Measurements from ENCODE around the gene CCNJL. TPM values are rescaled to one million over a fixed set of nuclear protein-coding genes. Genes with fewer than 3 reads are reported as not detected.
A peak's percentile ranks its signal among the peaks of the same experiment; 100 is the strongest.
"Not testable (repeated sequence)": the region's sequence is repeated elsewhere in the genome, so short reads cannot be mapped to it uniquely, and the experiment has no call there.

Gene CCNJL
- total RNA-seq, 1 donor from 2014 or later, result 3.3 TPM

DNA sequence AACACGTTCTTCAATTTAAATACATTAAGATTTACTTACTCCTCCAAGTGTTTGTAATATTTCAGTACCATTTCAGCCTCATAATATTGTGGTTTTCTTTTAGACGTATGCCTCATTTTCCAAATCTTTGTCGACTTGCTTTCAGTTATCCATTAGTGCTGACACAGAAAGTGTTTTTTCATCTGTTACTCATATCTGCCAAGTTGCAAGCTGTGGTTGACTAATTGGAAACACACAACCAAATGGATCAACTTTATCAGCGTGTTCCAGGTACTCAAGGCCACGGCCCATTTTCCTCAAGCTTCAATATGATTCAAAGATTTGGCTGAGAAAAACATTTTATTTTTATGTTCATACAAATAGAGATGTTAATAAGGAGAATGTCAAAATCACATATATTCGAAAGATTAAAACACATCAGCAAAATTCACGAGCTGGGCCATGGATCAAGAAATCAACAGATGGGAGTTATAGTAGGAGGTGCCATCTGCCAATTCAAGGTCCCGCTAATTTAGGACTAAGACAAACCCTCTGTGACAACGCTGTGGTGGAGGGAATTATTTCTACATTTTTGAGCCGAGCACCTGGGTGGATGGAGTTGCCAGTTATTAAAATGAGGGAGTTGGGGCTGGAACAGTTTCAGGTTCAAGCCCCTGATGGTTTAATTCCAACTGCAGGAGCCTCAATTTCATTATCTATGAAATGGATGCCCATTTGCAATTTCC lies 27.2 kb upstream of the CCNJL start:
- intact Hi-C loops (cut with DNase I), result loop anchor here (5.0 kb wide), 1 partner anchor 142 kb away; no protein-coding TSS in a partner anchor
- ATAC-seq (no peak), DNase-seq (ENCODE audit: low spot score) (no peak)

DNA sequence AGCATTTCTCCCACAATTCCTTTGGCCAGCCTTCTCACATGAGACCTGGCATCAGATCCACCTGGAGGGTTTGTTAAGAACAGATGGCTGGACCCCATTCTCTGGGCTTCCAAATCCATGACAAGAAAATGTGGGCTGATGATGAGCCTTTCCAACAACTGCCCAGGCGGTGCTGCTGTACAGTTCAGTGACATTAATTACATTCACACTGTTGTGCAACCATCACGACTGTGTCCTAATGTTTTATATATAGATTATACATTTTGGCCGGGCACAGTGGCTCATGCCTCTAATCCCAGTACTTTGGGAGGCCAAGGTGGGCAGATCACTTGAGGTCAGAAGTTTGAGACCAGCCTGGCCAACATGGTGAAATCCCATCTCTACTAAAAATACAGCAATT lies 22.4 kb upstream of the CCNJL start:
- intact Hi-C loops (cut with DNase I); ATAC-seq; DNase-seq (ENCODE audit: low spot score): not testable (repeated sequence)

DNA sequence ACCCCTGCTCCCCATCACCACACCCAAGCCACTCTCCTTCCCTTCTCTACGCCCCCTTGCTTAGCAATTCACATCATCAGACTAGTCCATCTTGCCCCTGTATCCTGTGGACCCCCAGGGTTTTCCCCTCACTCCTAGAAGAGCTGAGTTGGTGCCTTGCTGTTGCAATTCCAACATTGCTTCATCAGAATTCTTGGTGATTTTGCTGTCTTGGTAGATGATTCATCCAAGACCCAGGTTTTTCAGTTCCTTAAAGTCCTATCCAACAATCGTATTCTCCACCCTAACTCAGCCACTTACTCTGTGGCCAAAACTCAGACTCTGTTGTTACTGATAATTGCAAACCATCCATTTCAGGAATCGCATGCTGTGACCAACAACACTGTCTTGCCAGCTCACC lies 21.4 kb upstream of the CCNJL start:
- no peak for DNase-seq (ENCODE audit: low spot score)
- intact Hi-C loops (cut with DNase I), result no loop called here
- ATAC-seq, result no peak

DNA sequence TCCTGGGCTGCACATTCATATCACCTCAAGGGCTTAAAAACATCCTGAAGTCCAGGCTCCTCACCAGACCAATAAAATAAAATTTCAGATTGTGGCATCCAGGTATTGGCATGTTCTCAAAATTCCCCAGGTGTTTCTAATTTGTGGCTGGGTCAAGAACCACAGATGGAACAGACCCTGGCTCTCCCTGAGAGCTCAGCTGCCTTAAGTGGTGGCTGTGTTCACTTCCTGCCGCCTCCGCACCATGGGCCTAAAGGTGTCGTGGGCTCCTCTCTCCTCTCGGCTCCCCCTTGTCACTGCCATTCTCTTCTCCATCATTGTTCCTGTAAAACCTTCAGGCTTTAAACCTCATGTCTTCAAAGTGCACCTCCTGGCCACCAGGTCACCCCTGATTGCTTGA lies 17.8 kb upstream of the CCNJL start:
- DNase-seq (ENCODE audit: low spot score), result no peak
- intact Hi-C loops (cut with DNase I), result no loop called here
- no peak for ATAC-seq

DNA sequence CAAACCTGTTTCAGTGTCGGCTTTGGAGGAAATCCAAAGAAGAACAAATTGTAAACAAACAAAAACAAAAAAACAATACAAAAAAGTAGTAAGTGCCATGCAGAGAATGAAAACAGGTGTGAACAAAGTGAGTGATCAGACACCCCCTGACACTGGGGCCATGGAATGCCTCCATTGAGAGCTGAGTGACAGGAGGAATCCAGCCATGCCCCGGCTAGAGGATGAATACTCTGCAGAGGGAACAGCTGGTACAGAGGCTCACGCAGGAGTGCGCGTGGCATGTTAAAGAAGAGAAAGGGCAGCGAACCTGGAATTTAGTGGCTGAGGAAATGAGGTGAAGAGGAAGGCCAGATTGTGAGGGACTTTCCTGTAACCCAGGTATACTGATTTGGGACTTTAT lies 15.5 kb upstream of the CCNJL start:
- DNase-seq (ENCODE audit: low spot score) (no peak), ATAC-seq (no peak)
- intact Hi-C loops (cut with DNase I), result no loop called here

DNA sequence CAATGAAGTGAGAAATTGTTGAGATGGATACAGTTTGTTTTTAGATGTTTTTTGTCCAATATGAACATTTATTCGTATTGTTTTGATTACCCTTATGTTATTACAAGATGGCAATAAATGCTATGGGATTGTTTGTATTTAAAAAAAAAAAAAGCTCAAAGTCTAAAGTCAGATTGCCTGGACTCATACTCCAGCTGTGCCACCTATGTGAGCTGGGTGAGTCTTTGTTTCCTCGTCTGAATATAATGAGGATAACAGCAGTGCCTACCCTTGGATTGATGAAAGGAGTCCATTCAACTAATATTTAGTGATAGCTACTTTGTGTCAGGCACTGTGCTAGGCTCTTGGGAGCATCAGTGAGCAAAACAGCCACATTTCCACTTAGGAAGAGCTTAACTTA lies 14.6 kb upstream of the CCNJL start:
- DNase-seq (ENCODE audit: low spot score) (no peak), ATAC-seq (no peak)
- intact Hi-C loops (cut with DNase I), result no loop called here

DNA sequence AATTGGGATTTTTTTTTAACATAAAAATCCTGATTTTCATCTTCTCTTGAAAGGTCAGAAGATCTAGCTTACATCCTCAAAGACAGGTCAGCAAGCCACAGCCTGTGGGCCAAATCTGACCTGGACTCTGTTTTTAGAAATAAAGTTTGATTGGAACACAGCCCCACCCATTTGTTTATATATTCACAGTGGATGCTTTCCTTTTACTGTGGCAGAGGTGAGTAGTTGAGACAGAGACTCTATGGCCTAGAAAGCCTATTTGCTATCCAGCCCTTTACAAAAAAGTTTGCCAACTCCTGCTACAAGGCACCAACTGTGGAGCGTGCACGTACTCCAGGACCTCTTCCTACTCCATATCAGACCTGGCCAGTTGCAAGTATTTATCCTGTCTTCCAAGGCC lies 13.4 kb upstream of the CCNJL start:
- ATAC-seq, result no peak
- no peak for DNase-seq (ENCODE audit: low spot score)
- intact Hi-C loops (cut with DNase I), result no loop called here

DNA sequence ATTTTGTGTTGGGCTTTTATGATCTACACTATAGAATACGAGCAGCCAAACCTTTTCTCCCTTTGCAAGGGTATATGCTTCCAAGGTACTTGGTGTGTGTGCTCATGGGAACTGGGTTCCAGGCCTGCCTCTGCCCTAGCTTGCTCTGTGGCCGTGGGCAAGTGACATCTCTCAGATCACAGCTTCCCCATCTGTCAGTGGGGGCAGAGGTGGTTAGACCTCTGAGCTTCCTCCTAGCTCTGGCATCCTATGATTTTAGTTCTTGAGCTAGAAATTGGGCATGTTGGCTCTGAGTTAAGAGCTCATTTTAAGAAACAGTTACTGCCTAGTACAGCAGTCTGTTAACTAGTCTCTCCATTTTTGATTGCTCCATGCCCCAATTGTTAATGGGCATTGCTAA lies 12.5 kb upstream of the CCNJL start:
- no peak for DNase-seq (ENCODE audit: low spot score)
- intact Hi-C loops (cut with DNase I), result no loop called here

DNA sequence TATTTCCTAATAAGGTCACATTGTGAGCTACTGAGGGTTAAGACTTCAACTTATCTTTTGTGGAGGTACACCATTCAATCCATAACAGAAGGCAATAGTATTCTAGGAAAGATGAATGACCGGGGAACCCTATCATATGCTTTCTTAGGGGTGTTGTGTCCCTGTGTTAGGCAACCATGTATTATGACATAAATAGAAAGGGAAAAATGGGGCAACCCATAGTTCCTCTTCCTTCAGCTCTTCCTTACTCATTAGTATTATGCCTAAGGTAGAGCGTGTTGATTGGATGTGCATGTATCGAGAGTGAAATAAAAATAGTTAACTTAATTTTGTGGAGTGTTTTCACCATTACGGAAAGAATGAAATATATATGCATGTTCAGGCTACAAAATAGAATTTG lies 6.0 kb upstream of the CCNJL start:
- ATAC-seq (no peak), DNase-seq (ENCODE audit: low spot score) (no peak)
- intact Hi-C loops (cut with DNase I), result no loop called here

More for the DNA sequence above, 12.5 kb upstream of the CCNJL start:
- no peak for ATAC-seq

DNA sequence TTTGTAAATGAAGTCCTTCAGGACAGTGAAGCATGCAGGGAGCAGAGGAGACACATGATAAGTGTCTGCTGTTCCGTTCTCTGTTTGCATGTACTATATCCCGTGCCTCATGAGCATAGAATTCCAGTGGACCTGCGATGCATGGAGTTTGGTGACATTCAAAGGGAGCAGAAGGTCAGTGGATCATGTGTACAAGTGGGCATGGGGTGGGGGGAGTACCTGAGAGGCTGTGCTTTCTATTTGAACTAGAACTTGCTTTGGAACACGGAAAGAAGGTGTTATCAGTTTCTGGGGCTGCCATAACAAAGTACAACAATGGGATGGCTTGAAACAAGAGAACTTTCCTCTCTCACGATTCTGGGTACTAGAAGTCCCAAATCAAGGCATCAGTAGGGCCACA lies 5.1 kb upstream of the CCNJL start:
- DNase-seq (ENCODE audit: low spot score), result no peak
- intact Hi-C loops (cut with DNase I), result no loop called here
- ATAC-seq, result no peak

DNA sequence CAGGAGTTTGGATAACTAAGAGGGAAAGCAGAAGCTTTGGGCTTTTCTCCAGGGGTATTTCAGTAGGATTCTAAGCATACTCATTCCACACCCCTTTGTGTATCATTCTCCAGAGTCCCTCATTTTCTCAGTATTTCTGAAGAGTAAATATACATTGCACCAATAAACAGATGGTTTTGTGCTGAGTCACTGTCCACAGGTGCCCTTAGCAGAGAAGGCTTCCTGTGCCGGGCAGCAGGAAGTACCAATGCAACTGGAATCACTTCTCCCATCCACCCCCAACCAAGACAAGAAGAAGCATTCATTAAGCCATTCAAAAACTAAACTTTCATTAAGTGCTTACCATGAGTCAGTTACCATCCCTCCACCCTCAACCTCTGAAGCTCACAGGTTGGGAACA lies 3.6 kb upstream of the CCNJL start:
- ATAC-seq (no peak), DNase-seq (ENCODE audit: low spot score) (no peak)
- intact Hi-C loops (cut with DNase I), result no loop called here

DNA sequence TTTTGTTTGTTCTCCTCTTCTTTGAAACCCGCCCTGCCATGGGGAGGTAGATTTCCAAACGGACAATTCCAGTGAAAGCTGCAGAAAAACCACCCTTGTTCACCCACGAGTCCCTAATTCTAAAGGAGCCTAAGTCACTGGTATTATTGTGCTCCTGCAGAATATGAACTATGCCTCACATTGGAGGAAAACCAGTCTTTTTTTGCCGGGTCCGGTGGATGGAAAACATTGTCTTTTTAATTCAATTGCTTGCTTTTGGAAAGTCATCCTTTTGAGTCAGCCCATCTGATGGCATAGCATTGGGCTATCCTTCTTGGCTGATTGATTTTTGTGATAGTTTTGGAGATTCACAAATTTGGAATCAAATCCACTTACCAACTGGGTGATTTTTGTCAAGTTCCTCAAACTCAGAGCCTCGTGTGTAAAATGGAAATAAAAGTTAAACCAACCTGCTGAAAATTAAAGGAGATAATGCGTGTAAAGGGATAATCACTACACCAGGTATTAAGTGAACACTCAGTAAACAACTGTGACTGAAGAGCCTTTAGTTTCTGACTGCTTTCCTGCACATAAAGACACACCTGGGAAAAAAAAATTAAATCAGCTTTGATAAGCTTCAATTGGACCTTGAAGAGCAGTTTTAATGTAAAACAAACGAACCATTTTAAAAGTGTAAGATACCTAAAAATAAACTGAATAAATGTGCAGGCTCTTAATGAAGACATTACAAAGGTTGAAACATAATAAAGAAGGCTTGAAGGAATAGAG lies 780 bp upstream of the CCNJL start:
- DNase-seq (ENCODE audit: low spot score) (no peak), ATAC-seq (no peak)
- intact Hi-C loops (cut with DNase I), result no loop called here

DNA sequence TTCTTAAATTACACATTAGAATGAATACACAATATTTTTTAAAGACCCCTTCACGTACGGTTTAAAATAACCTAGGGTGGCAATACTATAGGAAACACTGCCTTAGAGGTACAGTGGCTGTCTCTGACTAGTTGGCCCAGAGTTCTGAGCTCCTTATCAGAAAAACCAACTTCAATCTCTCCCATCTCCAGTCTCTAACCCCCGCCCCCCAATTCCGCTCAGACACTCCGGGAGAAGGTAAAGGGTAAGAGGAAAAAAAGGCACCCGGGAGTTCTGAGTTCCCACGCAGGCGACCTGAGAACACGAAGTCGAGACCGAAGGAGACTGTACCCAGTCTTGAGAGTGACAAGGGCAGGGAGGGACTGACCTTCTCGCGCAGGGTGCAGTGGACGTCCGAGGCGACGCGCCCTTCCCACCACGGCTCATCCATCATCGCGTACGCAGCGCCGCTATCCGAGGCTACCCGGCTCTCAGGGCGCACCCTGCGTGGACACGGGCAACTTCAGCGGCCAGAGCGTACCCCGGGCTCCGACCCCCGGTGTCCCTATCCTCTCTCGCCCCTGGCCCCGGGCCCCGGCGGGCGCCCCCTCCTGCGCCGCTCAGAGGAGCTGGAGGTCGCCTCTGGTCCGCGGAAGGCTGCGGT lies 752 bp downstream of the CCNJL start:
- intact Hi-C loops (cut with DNase I), result no loop called here
- ATAC-seq (peak; percentile 60), DNase-seq (ENCODE audit: low spot score) (peak; percentile 60)

DNA sequence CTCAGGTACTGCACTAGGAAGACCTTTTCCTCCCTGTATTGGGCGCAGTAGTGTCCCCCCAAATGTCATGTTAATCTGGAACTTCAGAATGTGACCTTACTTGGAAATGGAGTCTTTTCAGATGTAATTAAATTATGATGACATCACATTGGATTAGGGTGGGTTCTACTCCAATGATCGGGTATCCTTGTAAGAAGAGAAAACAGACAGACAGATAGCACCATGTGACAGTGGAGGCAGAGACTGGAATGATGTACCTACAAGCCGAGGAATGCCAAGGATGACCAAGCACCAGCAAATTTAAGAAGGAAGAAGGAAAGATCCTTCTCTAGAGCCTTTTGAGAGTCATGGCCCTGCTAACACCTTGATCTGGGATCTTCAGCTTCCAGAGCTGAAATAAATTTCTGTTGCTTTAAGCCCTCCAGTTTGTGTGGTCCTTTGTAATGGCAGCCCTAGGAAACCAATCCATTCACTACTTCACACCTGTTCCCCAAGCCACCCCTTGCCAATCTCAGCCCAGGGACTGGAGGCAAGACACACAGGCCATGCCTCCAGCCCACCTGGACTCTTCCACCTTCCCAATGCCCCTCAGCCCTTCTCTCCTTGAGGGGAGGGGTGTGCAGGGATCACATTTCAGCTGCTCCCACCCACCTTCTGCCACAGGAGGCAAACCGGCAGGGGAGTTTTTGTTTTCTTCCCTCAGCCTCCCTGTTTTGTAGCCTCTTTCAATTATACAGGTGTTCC lies 1.6 kb downstream of the CCNJL start:
- no peak for ATAC-seq
- intact Hi-C loops (cut with DNase I), result no loop called here

DNA sequence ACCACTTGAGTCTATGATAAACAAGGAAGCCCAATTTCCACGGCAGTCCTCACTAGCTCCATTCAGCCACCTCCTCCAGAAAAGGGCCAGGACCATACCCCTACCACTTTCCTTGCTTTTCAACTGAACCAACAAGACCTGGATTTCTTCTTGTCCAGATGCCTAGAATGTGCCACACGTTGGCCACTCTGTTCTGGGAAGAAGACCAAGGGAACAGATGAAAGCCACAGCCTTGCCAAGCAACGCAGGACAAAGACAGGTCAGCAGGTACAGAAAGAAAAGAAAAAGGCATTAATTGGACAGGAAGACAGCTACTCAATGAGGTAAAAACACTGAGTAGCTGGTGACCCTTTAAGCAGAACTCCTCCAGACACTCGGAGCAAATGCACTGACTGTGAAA lies 2.2 kb downstream of the CCNJL start:
- no peak for DNase-seq (ENCODE audit: low spot score)
- no peak for ATAC-seq
- intact Hi-C loops (cut with DNase I), result no loop called here

More for the DNA sequence above, 1.6 kb downstream of the CCNJL start:
- no peak for DNase-seq (ENCODE audit: low spot score)

DNA sequence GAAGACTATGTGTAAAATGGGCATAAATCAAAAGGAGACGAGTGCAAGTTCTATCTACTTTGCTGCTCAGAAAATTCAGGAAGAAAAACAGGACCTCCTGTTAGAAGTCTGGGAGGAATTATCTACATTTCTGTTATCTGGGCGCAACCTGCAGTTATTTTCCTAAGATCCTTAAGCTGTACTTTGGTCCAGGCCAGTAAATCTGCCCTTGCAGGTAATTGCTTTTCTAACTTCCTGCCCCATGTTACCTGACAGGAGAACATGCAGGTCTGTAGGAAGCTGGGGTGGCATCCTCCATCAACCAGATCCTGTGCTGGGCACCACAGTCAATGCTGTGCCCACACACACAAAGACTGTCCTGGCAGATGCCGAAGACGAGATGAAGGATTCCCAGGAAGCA lies 5.7 kb downstream of the CCNJL start:
- intact Hi-C loops (cut with DNase I), result no loop called here
- no peak for ATAC-seq
- DNase-seq (ENCODE audit: low spot score), result no peak

DNA sequence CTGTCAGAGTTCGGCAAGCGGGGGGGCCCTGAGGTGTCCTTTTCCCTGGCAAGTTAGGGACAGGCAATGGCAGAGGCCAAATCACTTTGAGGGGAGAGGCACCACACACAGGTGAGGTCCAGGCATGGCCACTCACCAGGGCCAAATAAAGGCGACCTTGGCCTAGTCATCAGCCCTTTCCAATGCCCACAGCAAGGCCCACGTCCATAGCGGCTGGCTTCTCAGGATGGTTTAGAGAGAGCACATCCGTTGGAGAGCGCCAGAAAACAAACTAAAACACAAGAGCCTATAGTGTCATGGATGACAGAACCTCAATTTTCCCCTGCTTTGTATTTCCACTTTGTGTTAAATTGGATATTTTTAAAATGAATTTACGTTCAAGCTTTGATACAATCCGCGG lies 7.0 kb downstream of the CCNJL start:
- ATAC-seq, result no peak
- DNase-seq (ENCODE audit: low spot score), result no peak
- intact Hi-C loops (cut with DNase I), result no loop called here

DNA sequence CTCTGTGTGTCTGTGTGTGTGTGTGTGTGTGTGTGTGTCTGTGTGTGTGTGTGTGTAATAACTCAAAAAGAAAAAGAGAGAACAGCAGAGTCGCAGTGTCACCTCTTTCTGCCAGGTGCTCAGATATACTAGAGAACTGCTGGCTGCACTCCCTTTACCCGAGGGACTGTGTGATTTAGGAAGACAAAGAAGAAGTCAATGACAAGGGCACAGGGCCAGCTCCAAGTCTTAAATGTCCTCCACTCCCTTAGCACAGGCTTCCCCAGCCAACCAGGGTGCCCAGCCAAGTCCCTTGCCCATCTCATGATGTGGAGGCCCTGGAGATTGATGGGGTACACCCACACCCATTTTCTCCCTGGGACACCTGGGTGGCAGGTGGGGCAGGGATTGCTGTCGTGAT lies 8.7 kb downstream of the CCNJL start:
- no peak for DNase-seq (ENCODE audit: low spot score)
- ATAC-seq, result no peak
- intact Hi-C loops (cut with DNase I), result no loop called here

DNA sequence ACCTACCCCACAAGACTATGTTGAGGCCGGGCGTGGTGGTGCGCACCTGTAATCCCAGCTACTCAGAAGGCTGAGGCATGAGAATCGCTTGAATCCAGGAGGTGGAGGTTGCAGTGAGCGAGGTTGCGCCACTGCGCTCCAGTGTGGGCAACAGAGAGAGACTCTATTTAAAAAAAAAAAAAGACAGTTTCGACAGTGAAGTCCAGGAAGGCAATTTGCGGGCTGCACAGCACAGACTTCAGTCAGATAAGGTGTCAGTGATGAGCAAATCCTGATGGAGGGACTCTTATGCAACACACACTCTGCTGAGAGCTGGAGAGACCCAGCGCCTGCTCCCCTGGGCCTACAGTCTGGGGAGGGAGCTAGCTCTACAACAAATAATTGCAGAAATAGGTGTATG lies 14.2 kb downstream of the CCNJL start:
- ATAC-seq, result no peak
- intact Hi-C loops (cut with DNase I), result no loop called here

DNA sequence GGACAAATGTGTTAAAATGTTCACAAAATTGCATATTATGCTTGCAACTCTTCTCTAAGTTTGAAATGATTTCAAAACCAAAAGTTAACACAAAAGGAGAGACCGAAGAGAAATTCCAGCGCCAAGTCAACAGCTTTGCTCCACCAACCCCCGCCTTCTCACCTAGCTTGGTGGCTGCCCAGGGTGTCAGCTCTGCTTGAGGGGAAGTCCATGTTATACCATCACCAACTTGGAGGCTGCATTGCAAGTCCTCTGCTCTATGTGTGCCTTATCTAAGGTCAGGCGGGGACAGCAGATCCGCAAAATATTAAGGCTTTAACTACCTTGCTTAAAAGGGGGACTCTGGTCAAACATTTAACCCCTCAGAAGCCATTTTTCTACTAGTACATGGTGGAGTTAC lies 14.6 kb downstream of the CCNJL start:
- no peak for ATAC-seq
- no peak for DNase-seq (ENCODE audit: low spot score)
- intact Hi-C loops (cut with DNase I), result no loop called here

More for the DNA sequence above, 14.2 kb downstream of the CCNJL start:
- DNase-seq (ENCODE audit: low spot score), result no peak
